Natural killer cell treated with Interleukin-12 subunit alpha and Interleukin-12 subunit beta and Interleukin-15 and Interleukin-18, amount 100 ng/mL, for 72 hours (primary cell): Measurements from ENCODE around the gene DCUN1D4. TPM values are rescaled to one million over a fixed set of nuclear protein-coding genes. Genes with fewer than 3 reads are reported as not detected.
"Not testable (repeated sequence)": the region's sequence is repeated elsewhere in the genome, so short reads cannot be mapped to it uniquely, and the experiment has no call there.

Source experiments
- ATAC-seq, 2 donors: fragments of 150-1000 bp; cut with Tn5 transposase in 1 of 2; sonication (Bioruptor Pico), chemical (Tn5 transposase) in 1 of 2; 2 replicates each; pipeline ENCODE4 v1.10.0; 2021
- DNase-seq: peaks from one replicate; pipeline ENCODE4 v3.0.0; 2022; ENCODE audit warnings: low spot score
- H3K27ac Mint-ChIP-seq, 2 donors: 1 replicate in 1 of 2; 2 replicates in 1 of 2; pipeline ENCODE4 v1.8.0; 2022; ENCODE audit warnings: mixed read lengths in 2 of 2, mild to moderate bottlenecking in 1 of 2, moderate library complexity in 1 of 2
- H3K27me3 Mint-ChIP-seq, 2 donors: 1 replicate in 1 of 2; 2 replicates in 1 of 2; pipeline ENCODE4 v1.8.0; 2022; ENCODE audit warnings: mixed read lengths in 2 of 2
- H3K36me3 Mint-ChIP-seq: one replicate; pipeline ENCODE4 v1.8.0; 2022; ENCODE audit warnings: mixed read lengths
- H3K4me1 Mint-ChIP-seq, 2 donors: 1 replicate in 1 of 2; 2 replicates in 1 of 2; pipeline ENCODE4 v1.8.0; 2022; ENCODE audit warnings: low read depth in 2 of 2, mixed read lengths in 2 of 2, mild to moderate bottlenecking in 1 of 2
- H3K4me3 Mint-ChIP-seq: one replicate; pipeline ENCODE4 v1.8.0; 2022; ENCODE audit warnings: mixed read lengths
- H3K9me3 Mint-ChIP-seq: 2 replicates; pipeline ENCODE4 v1.8.0; 2022; ENCODE audit warnings: mixed read lengths
- total RNA-seq, 2 donors: library from RNA; stranded (reverse); gene quantifications; one replicate each; pipeline ENCODE4 v1.2.3, GENCODE V29; 2022

Gene DCUN1D4
- total RNA-seq, 2 donors from 2014 or later = 29.3 to 30.4 TPM

DNA sequence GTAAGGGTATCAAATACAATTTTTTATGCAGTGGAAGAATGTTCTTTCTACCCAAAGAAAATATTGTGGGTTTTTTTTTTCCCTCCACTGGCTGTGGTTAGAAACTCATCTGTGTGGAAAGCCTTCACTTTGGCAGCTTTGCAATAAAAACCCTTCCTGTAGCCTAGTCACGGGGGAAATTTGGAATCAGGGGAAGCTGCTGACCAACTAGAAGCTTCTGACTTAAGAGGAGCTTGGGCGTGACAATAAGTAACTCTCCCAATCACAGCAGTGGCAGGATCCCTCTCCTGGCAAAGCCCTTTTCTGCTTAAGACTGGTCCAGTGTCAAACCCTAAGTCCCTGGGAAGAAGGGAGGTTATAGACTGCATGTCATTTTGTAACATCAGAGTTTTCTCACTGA lies 89.3 kb downstream of the DCUN1D4 start:
- H3K4me3 Mint-ChIP-seq = no peak overlapping the region
- no peaks in the 10 kb centered on the region for H3K9me3 Mint-ChIP-seq
- no peak for ATAC-seq
- H3K27me3 Mint-ChIP-seq = no peaks in the 10 kb centered on the region
- DNase-seq = no peak
- H3K36me3 Mint-ChIP-seq = no peaks in the 10 kb centered on the region
- no peak overlapping the region for H3K27ac Mint-ChIP-seq
- no peaks in the 10 kb centered on the region for H3K4me1 Mint-ChIP-seq

DNA sequence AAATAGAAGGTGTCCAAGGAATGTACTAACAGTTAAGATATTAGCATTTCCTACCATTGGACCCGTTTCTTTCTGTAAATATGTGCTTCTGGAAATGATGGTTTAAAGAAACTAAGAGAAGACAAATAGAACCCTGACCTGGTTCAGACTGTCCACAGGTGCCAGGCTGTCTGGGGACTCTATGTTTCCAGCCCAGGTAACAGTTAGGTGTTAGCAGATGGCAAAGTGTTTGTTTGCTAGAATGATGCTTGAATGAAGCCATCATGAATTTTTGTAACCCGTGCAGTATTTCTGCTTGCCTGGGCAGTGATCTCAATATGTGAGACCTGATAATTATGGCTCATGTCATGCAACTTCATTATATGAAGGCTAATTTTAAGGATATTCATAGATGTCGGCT lies 89.7 kb downstream of the DCUN1D4 start:
- no peaks in the 10 kb centered on the region for H3K4me1 Mint-ChIP-seq

DNA sequence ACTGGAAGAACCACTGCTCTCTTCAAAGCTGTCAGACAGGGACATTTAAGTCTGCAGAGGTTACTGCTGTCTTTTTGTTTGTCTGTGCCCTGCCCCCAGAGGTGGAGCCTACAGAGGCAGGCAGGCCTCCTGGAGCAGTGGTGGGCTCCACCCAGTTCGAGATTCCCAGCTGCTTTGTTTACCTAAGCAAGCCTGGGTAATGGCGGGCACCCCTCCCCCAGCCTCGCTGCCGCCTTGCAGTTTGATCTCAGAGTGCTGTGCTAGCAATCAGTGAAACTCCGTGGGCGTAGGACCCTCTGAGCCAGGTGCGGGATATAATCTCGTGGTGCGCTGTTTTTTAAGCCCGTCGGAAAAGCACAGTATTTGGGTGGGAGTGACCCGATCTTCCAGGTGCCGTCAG lies 97.5 kb downstream of the DCUN1D4 start:
- not testable (repeated sequence) for H3K27me3 Mint-ChIP-seq, H3K27ac Mint-ChIP-seq, H3K9me3 Mint-ChIP-seq, ATAC-seq, H3K4me1 Mint-ChIP-seq, H3K4me3 Mint-ChIP-seq, H3K36me3 Mint-ChIP-seq, DNase-seq

More for the DNA sequence above, 89.7 kb downstream of the DCUN1D4 start:
- no peak overlapping the region for H3K27ac Mint-ChIP-seq
- no peak for ATAC-seq
- DNase-seq = no peak
- H3K27me3 Mint-ChIP-seq = no peaks in the 10 kb centered on the region
- no peak overlapping the region for H3K4me3 Mint-ChIP-seq
- no peaks in the 10 kb centered on the region for H3K9me3 Mint-ChIP-seq
- H3K36me3 Mint-ChIP-seq = no peaks in the 10 kb centered on the region

DNA sequence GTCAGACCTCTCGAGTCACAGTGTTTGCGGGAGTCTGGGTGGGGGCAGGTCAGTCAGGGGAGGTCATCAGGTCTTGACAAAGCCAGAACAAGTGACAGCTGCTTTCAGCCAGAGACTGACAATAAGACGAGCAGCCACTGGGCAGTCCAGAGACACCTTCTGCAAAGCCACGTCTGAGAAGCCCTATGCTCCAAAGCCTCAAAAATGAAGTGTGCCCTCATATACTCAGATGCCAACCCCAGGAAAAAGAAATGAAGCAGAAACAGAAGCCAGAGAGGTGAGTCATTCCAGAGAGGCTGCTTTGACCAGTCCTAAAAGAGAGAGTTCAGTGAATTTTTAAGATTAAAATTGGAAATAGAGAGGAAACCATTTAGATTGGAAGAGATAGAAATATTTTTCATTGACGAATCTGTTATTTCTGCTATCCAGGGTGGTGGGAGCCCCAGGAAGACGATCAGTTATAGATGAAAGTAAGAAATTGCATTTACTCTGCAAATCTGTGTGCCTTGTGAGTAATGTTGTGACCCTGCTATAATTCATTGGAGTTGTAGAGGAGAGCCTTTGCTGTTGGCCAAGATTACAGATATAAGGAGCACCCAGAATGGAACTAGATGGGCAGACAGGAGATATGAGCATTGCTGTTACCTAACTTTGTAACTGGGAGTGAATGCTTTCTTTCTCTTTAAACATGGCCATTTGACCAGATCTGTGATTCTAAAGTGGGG lies 99.3 kb downstream of the DCUN1D4 start:
- no peaks in the 10 kb centered on the region for H3K4me1 Mint-ChIP-seq
- H3K27me3 Mint-ChIP-seq = no peaks in the 10 kb centered on the region
- no peak for DNase-seq

DNA sequence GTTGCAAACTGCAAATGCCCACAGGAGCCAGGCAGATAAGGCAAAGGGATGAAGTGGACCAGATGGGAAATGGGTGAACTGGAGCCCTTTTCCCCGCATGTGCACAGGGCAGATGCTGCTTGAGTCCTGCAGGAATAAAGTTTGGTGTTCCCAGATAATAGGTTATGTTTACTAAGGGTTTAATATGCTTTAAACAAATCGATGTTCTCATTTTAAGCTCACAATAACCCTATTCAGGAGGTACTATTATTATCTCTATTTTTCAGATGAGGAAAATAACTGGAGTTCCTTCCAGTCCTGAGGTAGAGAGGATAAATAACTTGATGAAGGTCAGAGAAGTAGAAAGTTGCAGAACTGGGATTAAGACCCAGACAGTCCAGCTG lies 99.9 kb downstream of the DCUN1D4 start:
- no peaks in the 10 kb centered on the region for H3K4me1 Mint-ChIP-seq

More for the DNA sequence above, 99.3 kb downstream of the DCUN1D4 start:
- no peaks in the 10 kb centered on the region for H3K36me3 Mint-ChIP-seq
- H3K27ac Mint-ChIP-seq = no peak overlapping the region
- no peak overlapping the region for H3K4me3 Mint-ChIP-seq
- peaks cover 8% of the 10 kb centered on the region for H3K9me3 Mint-ChIP-seq
- no peak for ATAC-seq

DNA sequence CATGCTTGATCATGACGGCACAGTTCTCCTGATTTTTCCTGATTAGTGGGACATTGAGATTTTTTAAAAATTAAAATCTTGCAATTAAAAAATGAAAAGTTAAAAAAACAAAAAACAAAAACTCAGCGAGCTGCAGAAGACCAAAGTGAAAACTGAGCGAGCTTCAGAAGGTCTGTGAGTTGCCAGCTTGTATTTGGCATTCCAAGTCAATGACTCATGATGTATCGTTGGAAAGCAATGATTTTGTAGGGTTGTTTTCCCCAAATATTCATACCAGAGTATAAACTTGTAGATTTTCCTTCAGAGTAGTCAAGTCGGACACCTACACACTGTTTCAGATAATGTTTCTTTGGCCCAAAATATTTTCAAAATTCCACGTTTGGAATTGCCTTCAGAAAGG lies 100.3 kb downstream of the DCUN1D4 start:
- Mint-ChIP-seq H3K4me1 (no peaks in the 10 kb centered on the region), H3K4me3 (no peak overlapping the region), H3K27me3 (no peaks in the 10 kb centered on the region), H3K9me3 (peaks cover 8% of the 10 kb centered on the region), H3K27ac (no peak overlapping the region), H3K36me3 (no peaks in the 10 kb centered on the region)
- ATAC-seq = no peak
- no peak for DNase-seq

More for the DNA sequence above, 99.9 kb downstream of the DCUN1D4 start:
- H3K9me3 Mint-ChIP-seq = peaks cover 8% of the 10 kb centered on the region
- H3K36me3 Mint-ChIP-seq = no peaks in the 10 kb centered on the region
- H3K4me3 Mint-ChIP-seq = no peak overlapping the region
- no peak for ATAC-seq
- H3K27me3 Mint-ChIP-seq = no peaks in the 10 kb centered on the region
- no peak overlapping the region for H3K27ac Mint-ChIP-seq
- no peak for DNase-seq

DNA sequence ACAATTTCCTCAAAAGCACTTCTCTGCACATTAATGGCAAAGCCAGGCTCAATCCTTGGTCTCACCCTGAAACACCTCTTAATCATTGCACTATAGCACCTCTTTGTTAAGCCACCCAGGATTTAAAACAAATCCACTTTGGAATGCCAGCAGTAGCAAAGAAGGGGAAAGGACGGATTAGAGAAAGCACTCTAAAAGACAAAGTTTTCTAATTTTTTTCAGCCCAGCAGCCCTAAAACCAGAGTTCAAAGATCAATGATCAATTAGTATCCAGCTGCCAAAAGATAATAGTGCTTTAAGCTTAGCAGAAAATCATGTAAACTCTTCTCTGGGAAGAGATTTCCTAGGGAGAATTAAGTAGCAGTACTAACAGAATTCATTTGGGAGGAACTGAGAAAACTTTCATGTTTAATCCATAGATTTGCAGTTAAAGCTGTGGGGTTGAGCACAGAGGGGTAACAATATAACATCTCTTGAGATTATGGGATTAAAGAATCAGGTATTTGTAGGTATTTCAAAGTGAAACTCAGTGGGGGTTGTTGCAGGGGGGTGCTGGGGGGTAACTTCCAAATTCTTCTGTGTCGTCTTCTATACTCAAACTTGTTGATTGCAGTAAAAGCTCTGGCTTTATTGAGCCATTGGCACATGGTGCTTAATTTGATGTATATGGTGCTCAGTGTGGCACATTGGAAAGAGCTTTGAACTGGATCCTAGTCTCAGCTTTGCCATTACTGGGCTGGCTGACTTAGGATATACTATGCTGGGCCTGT lies 115.4 kb downstream of the DCUN1D4 start:
- H3K27ac Mint-ChIP-seq = no peak overlapping the region
- H3K4me1 Mint-ChIP-seq = no peaks in the 10 kb centered on the region
- peaks cover 0 to 16% of the 10 kb centered on the region in 2 donors for H3K27me3 Mint-ChIP-seq
- no peak for DNase-seq
- peaks cover 18% of the 10 kb centered on the region for H3K9me3 Mint-ChIP-seq
- H3K36me3 Mint-ChIP-seq = peaks cover 4% of the 10 kb centered on the region
- ATAC-seq = no peak
- no peak overlapping the region for H3K4me3 Mint-ChIP-seq

DNA sequence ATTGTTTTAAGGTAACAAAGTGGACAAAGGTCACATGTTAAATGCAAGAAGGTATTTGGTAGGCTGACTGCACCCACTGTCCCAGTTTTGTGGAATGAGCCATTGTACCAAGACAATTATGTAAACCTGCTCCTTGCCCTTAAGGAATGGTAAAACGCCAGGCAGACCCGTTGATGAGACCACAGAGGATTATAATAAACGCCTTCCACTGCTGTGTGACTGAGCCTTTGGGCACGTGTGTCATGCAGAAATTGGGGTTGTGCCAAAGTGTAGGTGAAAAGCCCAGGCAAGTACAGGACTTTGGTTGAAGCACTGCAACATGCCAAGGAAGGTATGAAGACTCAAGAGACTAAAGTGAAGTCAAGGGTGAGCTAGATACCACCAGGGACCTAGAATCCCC lies 117.5 kb downstream of the DCUN1D4 start:
- Mint-ChIP-seq H3K36me3 (no peaks in the 10 kb centered on the region), H3K27ac (no peak overlapping the region), H3K4me3 (no peak overlapping the region), H3K4me1 (no peaks in the 10 kb centered on the region), H3K27me3 (peaks cover 3 to 7% of the 10 kb centered on the region in 2 donors), H3K9me3 (peaks cover 9% of the 10 kb centered on the region)
- DNase-seq (no peak), ATAC-seq (no peak)

DNA sequence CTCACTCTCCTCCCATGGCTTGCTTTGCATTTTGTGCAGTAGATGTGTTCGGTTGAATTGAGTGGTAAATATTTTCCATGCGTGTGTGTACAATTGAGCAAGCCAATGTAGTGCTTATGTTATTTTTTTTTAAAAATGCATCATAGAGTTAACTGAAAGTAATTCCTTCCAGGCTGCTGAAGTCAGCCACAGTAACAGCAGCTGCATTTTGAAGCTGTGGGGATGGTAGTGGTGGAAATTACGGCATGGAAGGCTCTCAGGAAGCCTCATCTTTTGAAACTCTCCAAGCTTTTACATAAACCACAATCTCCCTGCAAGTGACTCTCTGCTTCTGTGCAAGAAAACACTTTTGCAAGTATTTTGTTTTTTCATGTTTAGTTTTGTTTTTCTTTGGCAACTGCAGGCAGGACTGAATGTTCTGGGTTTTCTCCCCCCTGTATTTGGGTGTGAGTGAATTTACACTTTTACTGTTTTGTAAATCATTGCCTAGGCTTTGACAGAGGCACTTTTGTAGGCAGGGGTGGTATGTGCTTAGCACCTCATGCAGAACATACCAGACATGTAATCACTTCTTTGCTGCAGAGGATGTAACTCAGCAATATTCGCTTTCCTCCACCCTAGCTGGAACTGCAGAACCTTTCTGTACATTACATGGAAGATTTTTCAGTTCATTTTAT lies 121.0 kb downstream of the DCUN1D4 start:
- Mint-ChIP-seq H3K4me1 (no peaks in the 10 kb centered on the region), H3K36me3 (no peaks in the 10 kb centered on the region), H3K27ac (no peak overlapping the region), H3K9me3 (peaks cover 15% of the 10 kb centered on the region), H3K4me3 (no peak overlapping the region), H3K27me3 (peaks cover 3 to 7% of the 10 kb centered on the region in 2 donors)
- ATAC-seq = no peak
- no peak for DNase-seq

DNA sequence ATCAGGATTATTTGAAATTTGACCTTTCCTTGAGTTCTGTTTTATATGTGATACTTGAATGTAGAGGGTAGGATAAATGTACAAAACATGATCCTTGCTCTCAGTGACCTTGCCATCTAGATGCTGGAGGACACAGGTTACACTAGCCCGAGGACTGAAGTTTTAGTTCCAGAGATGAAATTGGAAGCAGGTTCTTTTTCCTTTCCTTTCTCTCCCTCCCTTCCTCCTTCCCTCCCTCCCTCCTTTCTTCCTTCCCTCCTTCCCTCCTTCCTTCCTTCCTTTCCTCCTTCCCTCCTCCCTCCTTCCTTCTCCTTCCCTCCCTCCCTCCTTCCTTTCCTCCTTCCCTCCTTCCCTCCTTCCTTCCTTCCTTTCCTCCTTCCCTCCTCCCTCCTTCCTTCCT lies 122.9 kb downstream of the DCUN1D4 start:
- Mint-ChIP-seq H3K36me3 (no peaks in the 10 kb centered on the region), H3K27ac (no peak overlapping the region), H3K4me1 (no peaks in the 10 kb centered on the region), H3K27me3 (peaks cover 3 to 14% of the 10 kb centered on the region in 2 donors), H3K9me3 (peaks cover 21% of the 10 kb centered on the region), H3K4me3 (no peak overlapping the region)
- DNase-seq = no peak
- ATAC-seq = no peak

Other genes with a start within 250 kb of the DCUN1D4 start
- under 1 TPM in 1 of 2 donors, not detected in 1; 0.17 TPM for gene LRRC66, start 177.2 kb downstream of the DCUN1D4 start, total RNA-seq
- 1 to 10 TPM; 6.6 to 9.2 TPM for gene SGCB, start 195.1 kb downstream of the DCUN1D4 start, total RNA-seq
- gene SPATA18, start 208.2 kb downstream of the DCUN1D4 start, total RNA-seq = not detected